ENCODE data around the gene IPO4.

The IPO4 gene

DNA sequence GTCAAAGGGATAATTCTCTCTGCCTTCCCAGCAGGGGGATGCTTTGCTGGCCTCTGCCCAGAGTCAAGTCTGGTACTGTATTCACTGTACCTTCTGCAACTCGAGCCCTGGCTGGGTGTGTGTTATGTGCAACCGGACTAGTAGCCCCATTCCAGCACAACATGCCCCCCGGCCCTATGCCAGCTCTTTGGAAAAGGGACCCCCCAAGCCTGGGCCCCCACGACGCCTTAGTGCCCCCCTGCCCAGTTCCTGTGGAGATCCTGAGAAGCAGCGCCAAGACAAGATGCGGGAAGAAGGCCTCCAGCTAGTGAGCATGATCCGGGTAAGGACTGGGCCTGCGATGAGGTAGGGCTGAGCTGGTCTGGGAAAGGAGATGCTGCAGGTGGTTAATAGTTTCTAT is 38.0 kb downstream of the IPO4 start:
- no peak overlapping the region for H2AFZ ChIP-seq (ENCODE audit: insufficient read depth, low read length, poor library complexity)
- no peak overlapping the region for H4K8ac ChIP-seq (ENCODE audit: low read depth, low read length)
- H2AK5ac ChIP-seq (ENCODE audit: low read length), result no peak overlapping the region
- no peaks in the 10 kb centered on the region for H3K27me3 ChIP-seq (ENCODE audit: insufficient read depth, low read length)
- no peak overlapping the region for H3K4me2 ChIP-seq (ENCODE audit: low read length)
- H3K9me3 ChIP-seq (ENCODE audit: insufficient read depth, low read depth, low read length), result peaks cover 3% of the 10 kb centered on the region
- no peak overlapping the region for H3K9ac ChIP-seq (ENCODE audit: low read length)
- H3K79me1 ChIP-seq (ENCODE audit: low read length), result peaks cover 13% of the 10 kb centered on the region
- H3K36me3 ChIP-seq (ENCODE audit: control insufficient read depth in 1 of 2, insufficient read depth in 2 of 2, low read length in 2 of 2), result peaks cover 37 to 46% of the 10 kb centered on the region in 2 experiments
- no peak overlapping the region for H3K14ac ChIP-seq (ENCODE audit: low read length)
- H3K4me3 ChIP-seq (ENCODE audit: low read depth, low read length), result no peak overlapping the region
- H2BK12ac ChIP-seq (ENCODE audit: low read length), result no peak overlapping the region
- H4K91ac ChIP-seq (ENCODE audit: low read depth, low read length), result no peak overlapping the region
- DNase-seq, result no peak
- H2BK120ac ChIP-seq (ENCODE audit: insufficient read depth, low read length, poor library complexity), result no peak overlapping the region
- H3K79me2 ChIP-seq (ENCODE audit: control insufficient read depth, insufficient read depth, low read length, poor library complexity), result peaks cover 14% of the 10 kb centered on the region
- no peak overlapping the region for H3K4ac ChIP-seq (ENCODE audit: low read depth, low read length)
- no peak overlapping the region for H4K12ac ChIP-seq (ENCODE audit: low read depth, low read length)
- no CpG with 5 or more reads among the region's 9 CpGs for WGBS (ENCODE audit: extremely low coverage, insufficient coverage, insufficient read length)
- H3K27ac ChIP-seq (ENCODE audit: low read depth, low read length), result no peak overlapping the region
- H3K23ac ChIP-seq (ENCODE audit: low read length), result no peak overlapping the region
- no peak overlapping the region for H2BK5ac ChIP-seq (ENCODE audit: low read depth, low read length, poor library complexity)
- peaks cover 10 to 13% of the 10 kb centered on the region in 2 experiments for H3K4me1 ChIP-seq (ENCODE audit: control insufficient read depth in 1 of 2, insufficient read depth in 2 of 2, low read length in 2 of 2)
- no peak overlapping the region for H3K18ac ChIP-seq (ENCODE audit: low read length)

DNA sequence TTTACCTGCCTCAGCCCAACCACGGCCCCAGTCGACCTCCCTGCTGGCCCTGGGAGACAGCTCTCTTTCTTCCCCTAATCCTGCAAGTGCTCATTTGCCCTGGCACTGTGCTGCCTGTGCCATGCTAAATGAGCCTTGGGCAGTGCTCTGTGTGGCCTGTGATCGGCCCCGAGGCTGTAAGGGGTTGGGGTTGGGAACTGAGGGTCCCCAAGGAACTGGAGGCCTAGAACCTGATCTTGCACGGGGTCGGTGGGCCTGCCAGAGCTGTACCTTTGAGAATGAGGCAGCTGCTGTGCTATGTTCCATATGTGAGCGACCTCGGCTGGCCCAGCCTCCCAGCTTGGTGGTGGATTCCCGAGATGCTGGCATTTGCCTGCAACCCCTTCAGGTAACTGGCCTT is 38.6 kb downstream of the IPO4 start:
- no peak overlapping the region for H2AFZ ChIP-seq (ENCODE audit: insufficient read depth, low read length, poor library complexity)
- peaks cover 10 to 16% of the 10 kb centered on the region in 2 experiments for H3K4me1 ChIP-seq (ENCODE audit: control insufficient read depth in 1 of 2, insufficient read depth in 2 of 2, low read length in 2 of 2)
- no peak overlapping the region for H3K23ac ChIP-seq (ENCODE audit: low read length)
- no peak overlapping the region for H3K14ac ChIP-seq (ENCODE audit: low read length)
- no CpG with 5 or more reads among the region's 9 CpGs for WGBS (ENCODE audit: extremely low coverage, insufficient coverage, insufficient read length)
- no peak overlapping the region for H2BK5ac ChIP-seq (ENCODE audit: low read depth, low read length, poor library complexity)
- H3K4me2 ChIP-seq (ENCODE audit: low read length), result no peak overlapping the region
- H3K27me3 ChIP-seq (ENCODE audit: insufficient read depth, low read length), result no peaks in the 10 kb centered on the region
- H2BK12ac ChIP-seq (ENCODE audit: low read length), result no peak overlapping the region
- no peak overlapping the region for H4K91ac ChIP-seq (ENCODE audit: low read depth, low read length)
- H2AK5ac ChIP-seq (ENCODE audit: low read length), result no peak overlapping the region
- DNase-seq, result no peak
- H4K12ac ChIP-seq (ENCODE audit: low read depth, low read length), result no peak overlapping the region
- H3K9ac ChIP-seq (ENCODE audit: low read length), result no peak overlapping the region
- H3K4ac ChIP-seq (ENCODE audit: low read depth, low read length), result peak overlapping the region; percentile 12
- H4K8ac ChIP-seq (ENCODE audit: low read depth, low read length), result no peak overlapping the region
- peaks cover 14% of the 10 kb centered on the region for H3K79me2 ChIP-seq (ENCODE audit: control insufficient read depth, insufficient read depth, low read length, poor library complexity)
- no peak overlapping the region for H3K27ac ChIP-seq (ENCODE audit: low read depth, low read length)
- H3K18ac ChIP-seq (ENCODE audit: low read length), result no peak overlapping the region
- H2BK120ac ChIP-seq (ENCODE audit: insufficient read depth, low read length, poor library complexity), result no peak overlapping the region
- H3K79me1 ChIP-seq (ENCODE audit: low read length), result peaks cover 13% of the 10 kb centered on the region
- peaks cover 3% of the 10 kb centered on the region for H3K9me3 ChIP-seq (ENCODE audit: insufficient read depth, low read depth, low read length)
- H3K4me3 ChIP-seq (ENCODE audit: low read depth, low read length), result no peak overlapping the region
- H3K36me3 ChIP-seq (ENCODE audit: control insufficient read depth in 1 of 2, insufficient read depth in 2 of 2, low read length in 2 of 2), result peaks cover 32 to 41% of the 10 kb centered on the region in 2 experiments

DNA sequence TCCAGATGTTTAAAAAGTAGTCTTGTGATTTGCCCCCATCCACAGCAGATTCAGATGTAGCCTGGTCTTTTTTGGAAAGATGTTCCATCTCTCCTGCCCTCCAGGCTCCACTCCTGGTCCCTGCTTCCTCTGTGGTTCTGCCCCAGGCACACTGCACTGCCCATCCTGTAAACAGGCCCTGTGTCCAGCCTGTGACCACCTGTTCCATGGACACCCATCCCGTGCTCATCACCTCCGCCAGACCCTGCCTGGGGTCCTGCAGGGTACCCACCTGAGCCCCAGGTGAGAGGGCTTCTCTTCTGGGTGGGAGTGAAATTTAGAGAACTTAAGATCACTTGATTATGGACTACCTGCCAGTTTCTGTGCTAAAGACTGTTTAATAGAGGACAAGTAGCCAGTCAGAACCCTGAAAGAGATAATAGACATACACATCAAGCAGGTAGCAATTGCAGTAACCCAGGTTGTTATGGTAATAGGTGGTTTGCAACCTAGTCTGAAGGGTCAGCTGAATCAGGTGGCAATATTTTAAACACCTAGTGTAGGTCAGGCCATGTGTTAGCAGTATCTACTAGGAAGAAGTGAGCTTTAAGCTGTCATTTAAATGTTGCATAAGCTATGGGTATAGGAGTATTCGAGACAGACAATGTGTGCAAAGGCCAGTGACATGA is 39.2 kb downstream of the IPO4 start:
- H2BK5ac ChIP-seq (ENCODE audit: low read depth, low read length, poor library complexity), result no peak overlapping the region
- no CpG with 5 or more reads among the region's 3 CpGs for WGBS (ENCODE audit: extremely low coverage, insufficient coverage, insufficient read length)
- no peak overlapping the region for H2BK12ac ChIP-seq (ENCODE audit: low read length)
- no peak overlapping the region for H3K9ac ChIP-seq (ENCODE audit: low read length)
- H3K9me3 ChIP-seq (ENCODE audit: insufficient read depth, low read depth, low read length), result peaks cover 3% of the 10 kb centered on the region
- peaks cover 13% of the 10 kb centered on the region for H3K79me1 ChIP-seq (ENCODE audit: low read length)
- no peak overlapping the region for H3K4me3 ChIP-seq (ENCODE audit: low read depth, low read length)
- peaks cover 14% of the 10 kb centered on the region for H3K79me2 ChIP-seq (ENCODE audit: control insufficient read depth, insufficient read depth, low read length, poor library complexity)
- H4K12ac ChIP-seq (ENCODE audit: low read depth, low read length), result no peak overlapping the region
- no peak overlapping the region for H2BK120ac ChIP-seq (ENCODE audit: insufficient read depth, low read length, poor library complexity)
- H4K91ac ChIP-seq (ENCODE audit: low read depth, low read length), result no peak overlapping the region
- H4K8ac ChIP-seq (ENCODE audit: low read depth, low read length), result no peak overlapping the region
- no peak overlapping the region for H3K23ac ChIP-seq (ENCODE audit: low read length)
- no peak overlapping the region for H3K18ac ChIP-seq (ENCODE audit: low read length)
- peaks cover 10 to 16% of the 10 kb centered on the region in 2 experiments for H3K4me1 ChIP-seq (ENCODE audit: control insufficient read depth in 1 of 2, insufficient read depth in 2 of 2, low read length in 2 of 2)
- H3K4ac ChIP-seq (ENCODE audit: low read depth, low read length), result no peak overlapping the region
- no peaks in the 10 kb centered on the region for H3K27me3 ChIP-seq (ENCODE audit: insufficient read depth, low read length)
- no peak overlapping the region for H2AFZ ChIP-seq (ENCODE audit: insufficient read depth, low read length, poor library complexity)
- H3K4me2 ChIP-seq (ENCODE audit: low read length), result no peak overlapping the region
- no peak overlapping the region for H3K14ac ChIP-seq (ENCODE audit: low read length)
- no peak for DNase-seq
- no peak overlapping the region for H2AK5ac ChIP-seq (ENCODE audit: low read length)
- peaks cover 28 to 36% of the 10 kb centered on the region in 2 experiments for H3K36me3 ChIP-seq (ENCODE audit: control insufficient read depth in 1 of 2, insufficient read depth in 2 of 2, low read length in 2 of 2)
- no peak overlapping the region for H3K27ac ChIP-seq (ENCODE audit: low read depth, low read length)

DNA sequence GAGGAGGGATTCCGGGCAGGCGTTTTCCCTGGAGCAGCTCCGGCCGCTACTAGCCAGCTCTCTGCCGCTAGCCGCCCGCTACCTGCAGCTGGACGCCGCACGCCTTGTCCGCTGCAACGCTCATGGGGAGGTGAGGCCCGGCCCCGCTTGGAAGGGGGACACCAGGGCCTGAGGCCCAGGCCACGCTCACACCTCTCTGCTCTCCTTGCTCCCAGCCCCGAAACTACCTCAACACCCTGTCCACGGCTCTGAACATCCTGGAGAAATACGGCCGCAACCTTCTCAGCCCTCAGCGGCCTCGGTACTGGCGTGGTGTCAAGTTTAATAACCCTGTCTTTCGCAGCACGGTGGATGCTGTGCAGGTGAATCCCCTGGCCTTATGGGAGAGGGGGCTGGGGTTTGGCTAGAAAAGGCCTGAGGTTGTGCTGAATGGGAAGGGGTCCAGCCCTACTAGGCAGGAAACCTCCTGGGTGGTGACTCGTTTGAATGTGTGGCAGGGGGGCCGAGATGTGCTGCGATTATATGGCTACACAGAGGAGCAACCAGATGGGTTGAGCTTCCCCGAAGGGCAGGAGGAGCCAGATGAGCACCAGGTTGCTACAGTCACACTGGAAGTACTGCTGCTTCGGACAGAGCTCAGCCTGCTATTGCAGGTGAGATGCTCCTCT is 40.7 kb downstream of the IPO4 start:
- Histone ChIP-seq H2BK12ac (ENCODE audit: low read length) (no peak overlapping the region), H2BK120ac (ENCODE audit: insufficient read depth, low read length, poor library complexity) (no peak overlapping the region), H4K12ac (ENCODE audit: low read depth, low read length) (peak overlapping the region; percentile 45), H3K14ac (ENCODE audit: low read length) (peak overlapping the region; percentile 75), H4K8ac (ENCODE audit: low read depth, low read length) (peak overlapping the region; percentile 32), H3K9me3 (ENCODE audit: insufficient read depth, low read depth, low read length) (peaks cover 3% of the 10 kb centered on the region), H3K23ac (ENCODE audit: low read length) (no peak overlapping the region), H2AK5ac (ENCODE audit: low read length) (peak overlapping the region; percentile 14), H2AFZ (ENCODE audit: insufficient read depth, low read length, poor library complexity) (peak overlapping the region; percentile 70), H3K27me3 (ENCODE audit: insufficient read depth, low read length) (no peaks in the 10 kb centered on the region), H4K91ac (ENCODE audit: low read depth, low read length) (peak overlapping the region; percentile 67), H3K4ac (ENCODE audit: low read depth, low read length) (peak overlapping the region; percentile 93), H3K4me2 (ENCODE audit: low read length) (peak overlapping the region; percentile 98), H3K79me1 (ENCODE audit: low read length) (peaks cover 13% of the 10 kb centered on the region), H3K9ac (ENCODE audit: low read length) (peak overlapping the region; percentile 97), H3K27ac (ENCODE audit: low read depth, low read length) (no peak overlapping the region), H3K4me3 (ENCODE audit: low read depth, low read length) (peak overlapping the region; percentile 90), H3K4me1 (ENCODE audit: control insufficient read depth in 1 of 2, insufficient read depth in 2 of 2, low read length in 2 of 2) (peaks cover 10 to 16% of the 10 kb centered on the region in 2 experiments), H3K18ac (ENCODE audit: low read length) (peak overlapping the region; percentile 21), H2BK5ac (ENCODE audit: low read depth, low read length, poor library complexity) (peak overlapping the region; percentile 20), H3K36me3 (ENCODE audit: control insufficient read depth in 1 of 2, insufficient read depth in 2 of 2, low read length in 2 of 2) (peaks cover 30 to 38% of the 10 kb centered on the region in 2 experiments), H3K79me2 (ENCODE audit: control insufficient read depth, insufficient read depth, low read length, poor library complexity) (peaks cover 14% of the 10 kb centered on the region)
- WGBS (ENCODE audit: extremely low coverage, insufficient coverage, insufficient read length), result no CpG with 5 or more reads among the region's 29 CpGs
- no peak for DNase-seq

All from trophoblast cell (in vitro differentiated cells and primary cell).